Hepatocyte (in vitro differentiated cells): ENCODE measurements around the gene SLC66A3. TPM values are rescaled to one million over a fixed set of nuclear protein-coding genes. Genes with fewer than 3 reads are reported as not detected.

ENCODE experiments used
- DNase-seq: peaks from one replicate; pipeline ENCODE4 v3.0.0-alpha.2; 2016; ENCODE audit warnings: low spot score
- H2AFZ ChIP-seq: fragments of 200-600 bp; sonication (generic); 2 replicates; pipeline ENCODE4 v1.6.0; 2016; ENCODE audit warnings: antibody characterized with exemption, mild to moderate bottlenecking
- H3K27ac ChIP-seq: fragments of 200-600 bp; sonication (generic); 2 replicates; pipeline ENCODE4 v1.5.1; 2016; ENCODE audit warnings: mild to moderate bottlenecking
- H3K27me3 ChIP-seq: fragments of 200-600 bp; sonication (generic); 2 replicates; pipeline ENCODE4 v1.6.1; 2016
- H3K36me3 ChIP-seq: fragments of 200-600 bp; sonication (generic); replicated peaks from 2 replicates; pipeline ENCODE4 v1.5.1; 2016; ENCODE audit warnings: low read depth; ENCODE audit not compliant: insufficient read depth
- H3K4me1 ChIP-seq: fragments of 200-600 bp; sonication (generic); 2 replicates; pipeline ENCODE4 v1.5.1; 2016; ENCODE audit warnings: mild to moderate bottlenecking, moderate library complexity; ENCODE audit not compliant: insufficient read depth
- H3K4me2 ChIP-seq: fragments of 200-600 bp; sonication (generic); 2 replicates; pipeline ENCODE4 v1.6.0; 2016
- H3K4me3 ChIP-seq: fragments of 200-600 bp; sonication (generic); 2 replicates; pipeline ENCODE4 v1.5.1; 2016; ENCODE audit warnings: mild to moderate bottlenecking
- H3K79me2 ChIP-seq: fragments of 200-600 bp; sonication (generic); 2 replicates; pipeline ENCODE4 v1.6.0; 2017; ENCODE audit warnings: mild to moderate bottlenecking
- H3K9me2 ChIP-seq: fragments of 200-600 bp; sonication (generic); replicated peaks from 2 replicates; pipeline ENCODE4 v1.6.0; 2017; ENCODE audit warnings: mild to moderate bottlenecking; ENCODE audit not compliant: insufficient read depth
- H3K9me3 ChIP-seq: fragments of 200-600 bp; sonication (generic); 2 replicates; pipeline ENCODE4 v1.5.1; 2016; ENCODE audit warnings: low read depth, mild to moderate bottlenecking
- H4K20me1 ChIP-seq: fragments of 200-600 bp; sonication (generic); 2 replicates; pipeline ENCODE4 v1.6.0; 2016; ENCODE audit warnings: mild to moderate bottlenecking; ENCODE audit not compliant: insufficient read depth, poor library complexity, severe bottlenecking
- CTCF ChIP-seq: fragments of 200-600 bp; sonication (generic); IDR thresholded peaks from 2 replicates; pipeline ENCODE4 v1.5.1; 2016; ENCODE audit warnings: antibody characterized with exemption, mild to moderate bottlenecking; ENCODE audit not compliant: poor library complexity
- EZH2 ChIP-seq: fragments of 200-600 bp; sonication (generic); IDR thresholded peaks from 2 replicates; pipeline ENCODE4 v1.6.1; 2016; ENCODE audit warnings: antibody characterized with exemption, mild to moderate bottlenecking, borderline replicate concordance
- EZH2phosphoT487 ChIP-seq: fragments of 200-600 bp; sonication (generic); IDR thresholded peaks from one replicate; pipeline ENCODE4 v1.6.1; 2018; ENCODE audit warnings: antibody characterized with exemption, mild to moderate bottlenecking, low read depth, moderate library complexity; ENCODE audit not compliant: unreplicated experiment, severe bottlenecking
- WGBS: methylation state at CpG from one replicate; pipeline ENCODE4 v1.1.6; 2016; ENCODE audit warnings: low lambda C conversion rate; ENCODE audit errors: missing lambda C conversion rate; 5-methylcytosine and 5-hydroxymethylcytosine counted together
- polyA plus RNA-seq: library from polyadenylated mRNA; unstranded; fragments of >200 nt; fragmentation: Nextera tagmentation; extraction: Ambion mirVana; gene quantifications from 2 replicates; pipeline ENCODE4 v1.2.1, GENCODE V29; 2016
- total RNA-seq: library from RNA; depleted of rRNA; stranded (reverse); fragments of >200 nt; gene quantifications from 2 replicates; pipeline ENCODE4 v1.2.3, GENCODE V29; 2014

The SLC66A3 gene
- total and polyA plus RNA-seq, 2 experiments from 2014 or later, result 24.3 to 26.8 TPM

- no peak overlapping the region for H3K4me3 ChIP-seq
- 85% methylated on average over 4 of the region's 4 CpGs for WGBS
- no peak for TF ChIP-seq EZH2phosphoT487
- TF ChIP-seq EZH2, result no peak
- no peak for TF ChIP-seq CTCF
- no peaks in the 10 kb centered on the region for H3K9me2 ChIP-seq
- H3K9me3 ChIP-seq, result no peaks in the 10 kb centered on the region
- H3K4me2 ChIP-seq, result no peak overlapping the region
- no peaks in the 10 kb centered on the region for H3K36me3 ChIP-seq
- H2AFZ ChIP-seq, result no peak overlapping the region
- no peaks in the 10 kb centered on the region for H3K79me2 ChIP-seq
- H3K27ac ChIP-seq, result no peak overlapping the region
- H3K4me1 ChIP-seq, result no peaks in the 10 kb centered on the region
- no peak for DNase-seq
- no peaks in the 10 kb centered on the region for H3K27me3 ChIP-seq
- H4K20me1 ChIP-seq, result no peaks in the 10 kb centered on the region
Observed at GRCh38 chr2:11141319-11141718, 13.9 kb upstream of the SLC66A3 start.

DNA sequence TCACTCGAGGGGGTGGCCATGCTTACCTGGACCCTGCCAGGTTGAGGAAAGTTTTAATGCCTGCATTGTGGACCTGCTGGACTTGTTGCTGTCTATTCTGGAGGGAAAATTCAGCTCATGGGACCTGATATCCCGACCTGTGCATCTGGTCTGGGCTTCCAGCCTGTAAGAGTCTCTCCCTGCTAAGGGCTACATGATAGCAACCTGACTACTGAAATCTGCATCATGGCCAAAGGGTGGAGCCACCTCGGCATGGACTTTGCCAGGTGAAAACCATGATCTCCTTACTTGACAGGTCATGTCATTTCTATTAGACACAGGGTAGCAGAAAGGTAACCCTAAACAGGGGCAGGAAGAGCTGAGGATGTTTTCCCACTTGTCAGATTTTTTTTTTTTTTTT lies 12.9 kb upstream of the SLC66A3 start:
- Histone ChIP-seq H2AFZ (no peak overlapping the region), H4K20me1 (no peaks in the 10 kb centered on the region), H3K79me2 (no peaks in the 10 kb centered on the region), H3K27ac (no peak overlapping the region), H3K4me1 (no peaks in the 10 kb centered on the region), H3K4me3 (no peak overlapping the region), H3K9me2 (no peaks in the 10 kb centered on the region), H3K36me3 (no peaks in the 10 kb centered on the region), H3K27me3 (no peaks in the 10 kb centered on the region), H3K9me3 (no peaks in the 10 kb centered on the region), H3K4me2 (no peak overlapping the region)
- no peak for DNase-seq
- WGBS, result 84% methylated on average over 3 of the region's 3 CpGs
- TF ChIP-seq EZH2 (no peak), CTCF (no peak), EZH2phosphoT487 (no peak)

- no peaks in the 10 kb centered on the region for H3K9me2 ChIP-seq
- WGBS, result 94% methylated on average over 6 of the region's 6 CpGs
Observed at GRCh38 chr2:11142987-11143386, 12.3 kb upstream of the SLC66A3 start.

More at GRCh38 chr2:11142987-11143386, 12.3 kb upstream of the SLC66A3 start:
- no peaks in the 10 kb centered on the region for H3K79me2 ChIP-seq
- TF ChIP-seq EZH2 (no peak), EZH2phosphoT487 (no peak), CTCF (no peak)
- no peak for DNase-seq
- no peaks in the 10 kb centered on the region for H3K27me3 ChIP-seq
- H3K36me3 ChIP-seq, result no peaks in the 10 kb centered on the region
- H3K4me2 ChIP-seq, result no peak overlapping the region
- H3K27ac ChIP-seq, result no peak overlapping the region
- H2AFZ ChIP-seq, result no peak overlapping the region
- H3K4me3 ChIP-seq, result no peak overlapping the region
- H3K9me3 ChIP-seq, result no peaks in the 10 kb centered on the region
- H3K4me1 ChIP-seq, result no peaks in the 10 kb centered on the region
- no peaks in the 10 kb centered on the region for H4K20me1 ChIP-seq
